Measurements from ENCODE around the gene FRMD7.
"Not testable (repeated sequence)": the region's sequence is repeated elsewhere in the genome, so short reads cannot be mapped to it uniquely, and the experiment has no call there.

FRMD7 gene

DNA sequence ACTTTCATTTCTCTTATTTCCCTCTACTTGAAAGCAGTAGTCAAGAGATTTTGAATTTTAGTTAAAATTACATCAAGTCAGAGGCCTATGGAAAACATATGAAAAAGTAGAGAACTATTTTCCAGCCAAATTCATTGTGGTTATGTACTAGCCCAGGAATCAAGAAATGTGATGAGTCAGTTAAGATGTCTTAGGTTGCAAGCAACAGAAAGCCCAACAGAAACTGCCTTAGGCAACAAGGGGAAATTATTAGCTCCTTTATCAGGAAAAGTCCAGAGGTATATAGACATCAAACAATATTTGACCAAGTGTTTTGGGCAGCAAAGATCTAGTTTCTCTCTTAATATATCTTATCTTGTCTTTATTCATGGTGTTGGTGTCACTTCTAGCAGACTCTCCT lies 37.8 kb upstream of the FRMD7 start:
- Histone ChIP-seq H3K36me3 (ENCODE audit: control insufficient read depth, insufficient read depth, low read length) (no peaks in the 10 kb centered on the region), H3K9ac (no peak overlapping the region), H3K27me3 (ENCODE audit: control insufficient read depth, insufficient read depth, low read length) (no peaks in the 10 kb centered on the region), H3K27ac (no peak overlapping the region), H2AFZ (no peak overlapping the region), H3K4me2 (ENCODE audit: low read length) (no peak overlapping the region), H3K4me3 (ENCODE audit: low read depth, low read length) (no peak overlapping the region), H3K9me3 (ENCODE audit: control insufficient read depth, low read length) (no peaks in the 10 kb centered on the region), H3K4me1 (peaks cover 6% of the 10 kb centered on the region), H3K79me2 (no peaks in the 10 kb centered on the region)
- TF ChIP-seq, protein P1, sequence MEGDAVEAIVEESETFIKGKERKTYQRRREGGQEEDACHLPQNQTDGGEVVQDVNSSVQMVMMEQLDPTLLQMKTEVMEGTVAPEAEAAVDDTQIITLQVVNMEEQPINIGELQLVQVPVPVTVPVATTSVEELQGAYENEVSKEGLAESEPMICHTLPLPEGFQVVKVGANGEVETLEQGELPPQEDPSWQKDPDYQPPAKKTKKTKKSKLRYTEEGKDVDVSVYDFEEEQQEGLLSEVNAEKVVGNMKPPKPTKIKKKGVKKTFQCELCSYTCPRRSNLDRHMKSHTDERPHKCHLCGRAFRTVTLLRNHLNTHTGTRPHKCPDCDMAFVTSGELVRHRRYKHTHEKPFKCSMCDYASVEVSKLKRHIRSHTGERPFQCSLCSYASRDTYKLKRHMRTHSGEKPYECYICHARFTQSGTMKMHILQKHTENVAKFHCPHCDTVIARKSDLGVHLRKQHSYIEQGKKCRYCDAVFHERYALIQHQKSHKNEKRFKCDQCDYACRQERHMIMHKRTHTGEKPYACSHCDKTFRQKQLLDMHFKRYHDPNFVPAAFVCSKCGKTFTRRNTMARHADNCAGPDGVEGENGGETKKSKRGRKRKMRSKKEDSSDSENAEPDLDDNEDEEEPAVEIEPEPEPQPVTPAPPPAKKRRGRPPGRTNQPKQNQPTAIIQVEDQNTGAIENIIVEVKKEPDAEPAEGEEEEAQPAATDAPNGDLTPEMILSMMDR (IDR thresholded peaks at IDR 0.05): no peak

DNA sequence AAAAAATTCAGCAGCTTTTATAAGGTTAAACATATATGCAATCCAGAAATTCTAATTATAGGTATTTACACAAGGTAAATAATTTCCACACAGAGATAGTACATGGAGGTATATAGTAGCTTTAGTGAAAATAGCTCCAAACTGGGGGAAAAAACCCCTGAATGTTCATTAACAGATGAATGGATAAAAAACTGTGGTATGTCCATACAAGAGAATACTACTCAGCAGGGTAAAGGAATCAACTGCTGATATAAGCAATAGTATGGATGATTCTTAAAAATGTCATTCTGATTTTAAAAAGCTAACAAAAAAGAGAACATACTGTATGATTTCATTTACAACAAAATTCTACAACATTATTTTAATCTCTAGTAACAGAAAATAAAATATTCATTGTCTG lies 37.2 kb upstream of the FRMD7 start:
- TF ChIP-seq, protein P1 (IDR thresholded peaks at IDR 0.05): no peak
- H3K79me2 ChIP-seq: no peaks in the 10 kb centered on the region

DNA sequence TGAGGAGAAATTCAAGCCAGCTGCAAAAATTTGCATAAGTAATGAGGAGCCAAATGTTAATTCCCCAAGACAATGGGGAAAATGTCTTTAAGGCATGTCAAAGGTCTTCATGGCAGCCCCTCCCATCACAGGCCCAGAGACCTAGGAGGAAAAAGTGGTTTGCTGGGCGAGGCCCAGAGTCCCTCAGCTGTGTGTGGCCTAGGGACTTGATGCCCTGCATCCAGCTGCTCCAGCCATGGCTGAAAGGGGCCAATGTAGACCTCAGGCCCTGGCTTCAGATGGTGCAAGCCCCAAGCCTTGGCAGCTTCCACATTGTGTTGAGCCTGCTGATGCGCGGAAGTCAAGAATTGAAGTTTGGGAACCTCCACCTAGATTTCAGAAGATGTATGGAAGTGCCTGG lies 35.3 kb upstream of the FRMD7 start:
- H3K4me3 ChIP-seq (ENCODE audit: low read depth, low read length); H3K9me3 ChIP-seq (ENCODE audit: control insufficient read depth, low read length); H3K27me3 ChIP-seq (ENCODE audit: control insufficient read depth, insufficient read depth, low read length); H3K36me3 ChIP-seq (ENCODE audit: control insufficient read depth, insufficient read depth, low read length); H3K4me1 ChIP-seq; H3K27ac ChIP-seq; H3K79me2 ChIP-seq; H3K4me2 ChIP-seq (ENCODE audit: low read length); H3K9ac ChIP-seq; H2AFZ ChIP-seq: not testable (repeated sequence)

More for the DNA sequence above, 37.2 kb upstream of the FRMD7 start:
- no peaks in the 10 kb centered on the region for H3K27me3 ChIP-seq (ENCODE audit: control insufficient read depth, insufficient read depth, low read length)
- H3K4me3 ChIP-seq (ENCODE audit: low read depth, low read length): no peak overlapping the region
- H3K9me3 ChIP-seq (ENCODE audit: control insufficient read depth, low read length): no peaks in the 10 kb centered on the region
- no peak overlapping the region for H3K9ac ChIP-seq
- no peak overlapping the region for H2AFZ ChIP-seq
- H3K27ac ChIP-seq: no peak overlapping the region
- peaks cover 3% of the 10 kb centered on the region for H3K4me1 ChIP-seq
- H3K36me3 ChIP-seq (ENCODE audit: control insufficient read depth, insufficient read depth, low read length): no peaks in the 10 kb centered on the region
- no peak overlapping the region for H3K4me2 ChIP-seq (ENCODE audit: low read length)

DNA sequence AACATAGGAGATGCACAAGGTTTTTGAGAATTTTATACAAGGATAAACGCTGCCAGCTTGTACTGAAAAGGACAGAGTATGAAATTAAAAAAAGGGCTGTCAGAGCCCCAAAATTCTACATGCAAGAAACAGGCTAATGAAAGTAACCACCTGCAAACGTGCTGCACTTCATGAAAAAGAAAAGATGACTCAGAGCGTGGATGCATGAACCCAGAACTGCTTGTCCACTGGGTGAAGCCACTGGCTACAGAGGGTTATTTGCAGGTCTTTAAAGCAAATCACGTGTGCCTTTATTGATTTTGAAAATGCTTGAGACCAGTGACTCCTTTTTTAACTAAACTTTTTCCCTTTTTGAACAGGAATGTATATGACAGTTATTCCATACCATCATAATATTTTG lies 25.3 kb upstream of the FRMD7 start:
- TF ChIP-seq, protein P1 (IDR thresholded peaks at IDR 0.05): no peak
- no peaks in the 10 kb centered on the region for H3K79me2 ChIP-seq
- H3K9ac ChIP-seq: no peak overlapping the region
- H3K4me1 ChIP-seq: no peaks in the 10 kb centered on the region
- H3K9me3 ChIP-seq (ENCODE audit: control insufficient read depth, low read length): no peaks in the 10 kb centered on the region
- no peaks in the 10 kb centered on the region for H3K27me3 ChIP-seq (ENCODE audit: control insufficient read depth, insufficient read depth, low read length)
- no peaks in the 10 kb centered on the region for H3K36me3 ChIP-seq (ENCODE audit: control insufficient read depth, insufficient read depth, low read length)
- no peak overlapping the region for H2AFZ ChIP-seq
- no peak overlapping the region for H3K4me3 ChIP-seq (ENCODE audit: low read depth, low read length)
- H3K27ac ChIP-seq: no peak overlapping the region
- no peak overlapping the region for H3K4me2 ChIP-seq (ENCODE audit: low read length)

DNA sequence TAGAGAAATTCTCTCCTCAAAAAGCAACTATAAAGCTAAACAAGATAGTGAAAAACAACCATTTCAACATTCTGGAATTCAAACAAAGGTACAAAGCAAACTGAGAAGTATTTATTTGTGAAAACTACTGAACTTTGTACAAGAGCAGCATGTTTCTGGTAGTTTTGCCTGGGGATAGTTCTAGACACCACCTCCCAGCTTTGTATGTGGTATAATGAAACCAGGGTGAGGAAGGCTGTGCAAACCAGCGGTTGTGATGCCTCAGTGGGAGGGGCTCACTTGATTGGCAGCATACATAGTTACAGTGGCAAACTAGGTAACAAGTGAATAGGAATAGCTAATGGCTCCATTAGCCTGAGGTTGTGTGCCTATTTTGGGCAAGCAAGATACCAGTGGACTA lies 18.6 kb upstream of the FRMD7 start:
- Histone ChIP-seq H3K36me3 (ENCODE audit: control insufficient read depth, insufficient read depth, low read length) (no peaks in the 10 kb centered on the region), H3K27me3 (ENCODE audit: control insufficient read depth, insufficient read depth, low read length) (no peaks in the 10 kb centered on the region), H3K9me3 (ENCODE audit: control insufficient read depth, low read length) (no peaks in the 10 kb centered on the region), H3K4me2 (ENCODE audit: low read length) (no peak overlapping the region), H3K4me1 (no peaks in the 10 kb centered on the region), H3K79me2 (no peaks in the 10 kb centered on the region), H3K27ac (no peak overlapping the region), H3K9ac (no peak overlapping the region), H2AFZ (no peak overlapping the region), H3K4me3 (ENCODE audit: low read depth, low read length) (no peak overlapping the region)
- TF ChIP-seq, protein P1 (IDR thresholded peaks at IDR 0.05): no peak

Data from parathyroid adenoma (tissue), 2 donors.